Mucosa of rectum (tissue), 2 donors: ENCODE data around the gene DIPK1A.

Experiments used
- H3K27ac ChIP-seq, 2 donors: one replicate each; pipeline ENCODE4 v1.7.0; 2013; ENCODE audit warnings: inconsistent platforms in 2 of 2, low read depth in 2 of 2, low read length in 2 of 2
- H3K27me3 ChIP-seq, 2 donors: one replicate each; pipeline ENCODE4 v1.7.0; 2013; ENCODE audit warnings: low read length in 2 of 2; ENCODE audit not compliant: control insufficient read depth in 2 of 2, insufficient read depth in 2 of 2
- H3K36me3 ChIP-seq, 2 donors: one replicate each; pipeline ENCODE4 v1.7.0; 2013; ENCODE audit warnings: low read length in 2 of 2; ENCODE audit not compliant: control insufficient read depth in 2 of 2, insufficient read depth in 2 of 2
- H3K4me1 ChIP-seq, 2 donors: one replicate each; pipeline ENCODE4 v1.7.0; 2013; ENCODE audit warnings: low read length in 2 of 2, mild to moderate bottlenecking in 1 of 2; ENCODE audit not compliant: control insufficient read depth in 2 of 2, insufficient read depth in 2 of 2
- H3K4me3 ChIP-seq, 2 donors: one replicate each; pipeline ENCODE4 v1.7.0; 2013; ENCODE audit warnings: low read length in 2 of 2
- H3K9ac ChIP-seq, 2 donors: one replicate each; pipeline ENCODE4 v1.7.0; 2013; ENCODE audit warnings: low read length in 2 of 2, low read depth in 1 of 2, mild to moderate bottlenecking in 1 of 2
- H3K9me3 ChIP-seq, 2 donors: one replicate each; pipeline ENCODE4 v1.7.0; 2013; ENCODE audit warnings: low read length in 2 of 2; ENCODE audit not compliant: control insufficient read depth in 2 of 2
- donor health status: healthy.
- donor health status: Normal muscosa, but diverticular disease.

The DIPK1A gene

DNA sequence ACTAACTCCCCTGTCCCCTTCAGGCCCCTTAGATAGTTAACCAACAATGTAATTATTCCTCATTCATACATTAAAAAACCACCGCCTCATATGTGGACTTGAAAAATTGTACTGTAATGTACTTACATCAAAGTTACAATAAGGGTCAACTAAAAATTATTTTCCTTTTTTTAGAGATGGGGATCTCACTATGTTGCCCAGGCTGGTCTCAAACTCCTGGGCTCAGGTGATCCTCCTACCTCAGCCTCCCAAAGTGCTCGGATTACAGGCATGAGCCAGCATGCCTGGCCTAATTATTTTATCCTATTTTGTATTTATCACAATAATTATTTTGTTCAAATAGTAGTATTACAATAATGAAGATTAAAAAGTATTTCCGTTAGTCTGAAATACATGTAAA is 116.8 kb downstream of the DIPK1A start:
- H3K9me3 ChIP-seq = no peaks in the 10 kb centered on the region
- H3K27ac ChIP-seq = no peak overlapping the region
- no peaks in the 10 kb centered on the region for H3K4me1 ChIP-seq
- H3K4me3 ChIP-seq = no peak overlapping the region
- no peaks in the 10 kb centered on the region for H3K27me3 ChIP-seq
- H3K9ac ChIP-seq = no peak overlapping the region
- H3K36me3 ChIP-seq = peaks cover 44% of the 10 kb centered on the region in 2 donors

- Histone ChIP-seq H3K4me3 (no peak overlapping the region), H3K27ac (no peak overlapping the region), H3K27me3 (no peaks in the 10 kb centered on the region), H3K9me3 (no peaks in the 10 kb centered on the region), H3K4me1 (no peaks in the 10 kb centered on the region), H3K9ac (no peak overlapping the region), H3K36me3 (peaks cover 49 to 50% of the 10 kb centered on the region in 2 donors)
These were observed 117.6 kb downstream of the DIPK1A start for GRCh38 chr1:92843429-92844352.

DNA sequence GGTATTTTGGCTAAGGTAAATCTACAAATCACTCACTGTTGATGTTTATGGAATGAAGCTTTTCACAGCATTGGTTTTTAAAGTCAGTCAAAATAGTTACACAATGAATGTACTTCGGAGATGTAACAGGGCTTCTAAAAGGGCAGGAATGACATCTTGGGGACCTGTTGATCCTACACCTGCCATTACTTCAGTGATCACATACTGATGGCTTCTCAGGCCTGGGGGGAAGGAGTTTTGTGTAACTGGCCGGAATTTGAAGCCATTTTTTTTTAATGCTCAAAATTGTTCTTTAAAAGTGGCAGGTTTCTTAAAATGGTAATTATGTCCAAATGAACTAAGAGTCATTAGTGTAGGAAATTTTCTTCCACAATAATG is 118.2 kb downstream of the DIPK1A start:
- Histone ChIP-seq H3K36me3 (peaks cover 55 to 56% of the 10 kb centered on the region in 2 donors), H3K27ac (no peak overlapping the region), H3K9me3 (no peaks in the 10 kb centered on the region), H3K4me1 (no peaks in the 10 kb centered on the region), H3K9ac (no peak overlapping the region), H3K27me3 (no peaks in the 10 kb centered on the region), H3K4me3 (no peak overlapping the region)

GRCh38 chr1:92842082-92843045 is 118.9 kb downstream of the DIPK1A start:
- Histone ChIP-seq H3K27ac (no peak overlapping the region), H3K36me3 (peaks cover 62% of the 10 kb centered on the region in 2 donors), H3K4me3 (no peak overlapping the region), H3K4me1 (no peaks in the 10 kb centered on the region), H3K9me3 (no peaks in the 10 kb centered on the region), H3K9ac (no peak overlapping the region), H3K27me3 (no peaks in the 10 kb centered on the region)

DNA sequence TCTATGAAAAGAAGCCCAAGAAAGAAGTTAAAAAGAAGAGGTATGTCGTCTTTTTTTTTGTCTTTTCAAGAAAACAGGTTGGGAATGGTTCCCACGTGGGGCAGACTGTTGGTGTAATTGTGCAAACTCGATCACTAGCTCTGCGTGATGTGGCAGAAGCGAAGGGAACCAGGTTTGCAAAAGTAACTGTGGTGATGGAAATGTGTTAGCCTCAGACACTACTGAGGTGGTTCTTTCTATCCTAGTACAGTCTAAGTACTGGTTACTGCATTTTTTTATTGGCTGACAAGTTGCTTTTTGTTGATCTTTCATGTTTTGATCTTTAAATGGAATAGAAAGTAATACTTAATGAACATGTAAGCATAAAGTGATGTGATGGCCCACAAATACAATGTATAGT is 120.7 kb downstream of the DIPK1A start:
- Histone ChIP-seq H3K9me3 (no peaks in the 10 kb centered on the region), H3K4me3 (no peak overlapping the region), H3K9ac (no peak overlapping the region), H3K27ac (no peak overlapping the region), H3K27me3 (no peaks in the 10 kb centered on the region), H3K36me3 (peaks cover 73 to 79% of the 10 kb centered on the region in 2 donors), H3K4me1 (peaks cover 0 to 4% of the 10 kb centered on the region in 2 donors)

- Histone ChIP-seq H3K36me3 (peaks cover 80 to 88% of the 10 kb centered on the region in 2 donors), H3K27me3 (no peaks in the 10 kb centered on the region), H3K4me3 (no peak overlapping the region), H3K9ac (no peak overlapping the region), H3K4me1 (peaks cover 0 to 4% of the 10 kb centered on the region in 2 donors), H3K27ac (no peak overlapping the region), H3K9me3 (no peaks in the 10 kb centered on the region)
These were observed 121.8 kb downstream of the DIPK1A start for GRCh38 chr1:92839442-92839841.

- Histone ChIP-seq H3K4me3 (no peak overlapping the region), H3K27ac (no peak overlapping the region), H3K9me3 (no peaks in the 10 kb centered on the region), H3K9ac (no peak overlapping the region), H3K4me1 (peaks cover 9 to 10% of the 10 kb centered on the region in 2 donors), H3K36me3 (peaks cover 71 to 91% of the 10 kb centered on the region in 2 donors), H3K27me3 (no peaks in the 10 kb centered on the region)
These were observed 122.7 kb downstream of the DIPK1A start for GRCh38 chr1:92838519-92838918.

DNA sequence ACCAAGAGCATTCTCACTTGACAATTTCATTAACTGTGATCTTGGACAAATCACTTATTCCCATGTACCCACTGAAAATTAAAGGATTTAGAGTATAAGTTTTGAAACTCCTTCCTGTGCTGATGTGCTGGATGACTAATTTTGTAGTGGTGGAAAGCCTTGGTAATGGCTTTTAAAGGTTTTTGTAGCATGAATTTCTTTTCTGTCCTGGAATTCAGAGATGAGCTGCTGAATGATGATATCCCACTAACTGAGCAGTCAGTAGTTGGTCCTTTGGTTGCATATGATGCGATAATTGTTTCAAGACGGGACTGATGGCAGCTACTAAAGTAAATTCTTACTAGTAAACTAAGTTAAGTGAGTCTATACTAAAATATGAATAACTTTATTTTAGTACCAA is 124.2 kb downstream of the DIPK1A start:
- Histone ChIP-seq H3K27ac (no peak overlapping the region), H3K4me3 (no peak overlapping the region), H3K36me3 (peaks cover 58 to 78% of the 10 kb centered on the region in 2 donors), H3K4me1 (peaks cover 13 to 14% of the 10 kb centered on the region in 2 donors), H3K9me3 (no peaks in the 10 kb centered on the region), H3K9ac (no peak overlapping the region), H3K27me3 (no peaks in the 10 kb centered on the region)

DNA sequence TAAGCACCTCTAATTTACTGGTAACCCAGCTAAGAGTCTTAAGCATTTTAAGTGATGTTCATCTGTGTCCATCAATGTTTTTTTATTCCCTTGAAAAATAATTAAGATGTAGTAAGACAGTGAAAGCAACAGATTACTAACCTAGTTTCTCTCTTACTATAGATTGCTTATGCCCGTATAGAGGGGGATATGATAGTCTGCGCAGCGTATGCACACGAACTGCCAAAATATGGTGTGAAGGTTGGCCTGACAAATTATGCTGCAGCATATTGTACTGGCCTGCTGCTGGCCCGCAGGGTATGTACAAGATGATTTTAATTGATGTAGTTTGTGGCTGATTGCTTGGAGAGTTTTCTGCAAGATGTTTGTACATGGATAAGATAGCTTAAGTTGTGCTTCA is 126.6 kb downstream of the DIPK1A start:
- H3K27ac ChIP-seq = no peak overlapping the region
- peaks cover 37 to 55% of the 10 kb centered on the region in 2 donors for H3K36me3 ChIP-seq
- peak overlapping the region in 1 of 2 donors; percentile 98 for H3K9ac ChIP-seq
- no peaks in the 10 kb centered on the region for H3K27me3 ChIP-seq
- peaks cover 13 to 14% of the 10 kb centered on the region in 2 donors for H3K4me1 ChIP-seq
- no peaks in the 10 kb centered on the region for H3K9me3 ChIP-seq
- no peak overlapping the region for H3K4me3 ChIP-seq

- H3K9ac ChIP-seq = peak overlapping the region; percentile 98 to 99
- no peak overlapping the region for H3K27ac ChIP-seq
- no peaks in the 10 kb centered on the region for H3K27me3 ChIP-seq
- H3K36me3 ChIP-seq = peaks cover 32 to 49% of the 10 kb centered on the region in 2 donors
- H3K4me3 ChIP-seq = peak overlapping the region in 1 of 2 donors; percentile 94
- H3K9me3 ChIP-seq = no peaks in the 10 kb centered on the region
- peaks cover 13 to 14% of the 10 kb centered on the region in 2 donors for H3K4me1 ChIP-seq
These were observed 127.4 kb downstream of the DIPK1A start for GRCh38 chr1:92833840-92834239.
